Karpas-422 (cell line): ENCODE data around the gene LIPG. TPM values are rescaled to one million over a fixed set of nuclear protein-coding genes. Genes with fewer than 3 reads are reported as not detected.
"Not testable (repeated sequence)": the region's sequence is repeated elsewhere in the genome, so short reads cannot be mapped to it uniquely, and the experiment has no call there.

ENCODE experiments used
- DNase-seq: peaks from one replicate; pipeline ENCODE4 v3.0.0-alpha.2; 2015
- H2AFZ ChIP-seq: fragments of 200-600 bp; sonication (generic); 2 replicates; pipeline ENCODE4 v1.6.1; 2014; ENCODE audit warnings: antibody characterized with exemption, low read length, mixed read lengths
- H3K27ac ChIP-seq: fragments of 200-600 bp; sonication (generic); 2 replicates; pipeline ENCODE4 v1.5.1; 2014; ENCODE audit warnings: mild to moderate bottlenecking, low read length, moderate library complexity
- H3K27me3 ChIP-seq: fragments of 200-600 bp; sonication (generic); 2 replicates; pipeline ENCODE4 v1.6.1; 2014; ENCODE audit warnings: low read length, mixed read lengths
- H3K36me3 ChIP-seq: fragments of 200-600 bp; sonication (generic); 2 replicates; pipeline ENCODE4 v1.6.1; 2014; ENCODE audit warnings: low read length, mixed read lengths; ENCODE audit not compliant: insufficient read depth
- H3K4me1 ChIP-seq: fragments of 200-600 bp; sonication (generic); 2 replicates; pipeline ENCODE4 v1.6.1; 2014; ENCODE audit warnings: mild to moderate bottlenecking, low read length, mixed read lengths
- H3K4me2 ChIP-seq: fragments of 200-600 bp; sonication (generic); 2 replicates; pipeline ENCODE4 v1.6.1; 2014; ENCODE audit warnings: low read length, low read depth, mild to moderate bottlenecking; ENCODE audit not compliant: poor library complexity, severe bottlenecking
- H3K4me3 ChIP-seq: fragments of 200-600 bp; sonication (generic); 2 replicates; pipeline ENCODE4 v1.5.1; 2014; ENCODE audit warnings: mild to moderate bottlenecking, antibody characterized with exemption, low read length, mixed read lengths
- H3K79me2 ChIP-seq: fragments of 200-600 bp; sonication (generic); 2 replicates; pipeline ENCODE4 v1.6.1; 2014; ENCODE audit warnings: mild to moderate bottlenecking, low read length, mixed read lengths
- H3K9ac ChIP-seq: fragments of 200-600 bp; sonication (generic); 2 replicates; pipeline ENCODE4 v1.6.0; 2014; ENCODE audit warnings: low read length
- H3K9me2 ChIP-seq: fragments of 200-600 bp; sonication (generic), shearing (Covaris generic); replicated peaks from 2 replicates; pipeline ENCODE4 v1.6.0; 2014; ENCODE audit warnings: mild to moderate bottlenecking, low read length, moderate library complexity; ENCODE audit not compliant: insufficient read depth
- H3K9me3 ChIP-seq: fragments of 300-700, 200-600 bp; sonication (generic); 2 replicates; pipeline ENCODE4 v1.6.1; 2014; ENCODE audit warnings: low read length, mixed read lengths
- H4K20me1 ChIP-seq: fragments of 200-600 bp; sonication (generic); 2 replicates; pipeline ENCODE4 v1.6.1; 2014; ENCODE audit warnings: mild to moderate bottlenecking, antibody characterized with exemption, low read length, low read depth; ENCODE audit not compliant: insufficient read depth
- total RNA-seq: library from RNA; depleted of rRNA; stranded (reverse); fragments of >200 nt; shearing (Covaris generic); gene quantifications from 2 replicates; pipeline ENCODE4 v1.2.3, GENCODE V29; 2014; ENCODE audit warnings: low replicate concordance; rRNA removed

The LIPG gene
- not detected in 2 replicates for total RNA-seq

DNA sequence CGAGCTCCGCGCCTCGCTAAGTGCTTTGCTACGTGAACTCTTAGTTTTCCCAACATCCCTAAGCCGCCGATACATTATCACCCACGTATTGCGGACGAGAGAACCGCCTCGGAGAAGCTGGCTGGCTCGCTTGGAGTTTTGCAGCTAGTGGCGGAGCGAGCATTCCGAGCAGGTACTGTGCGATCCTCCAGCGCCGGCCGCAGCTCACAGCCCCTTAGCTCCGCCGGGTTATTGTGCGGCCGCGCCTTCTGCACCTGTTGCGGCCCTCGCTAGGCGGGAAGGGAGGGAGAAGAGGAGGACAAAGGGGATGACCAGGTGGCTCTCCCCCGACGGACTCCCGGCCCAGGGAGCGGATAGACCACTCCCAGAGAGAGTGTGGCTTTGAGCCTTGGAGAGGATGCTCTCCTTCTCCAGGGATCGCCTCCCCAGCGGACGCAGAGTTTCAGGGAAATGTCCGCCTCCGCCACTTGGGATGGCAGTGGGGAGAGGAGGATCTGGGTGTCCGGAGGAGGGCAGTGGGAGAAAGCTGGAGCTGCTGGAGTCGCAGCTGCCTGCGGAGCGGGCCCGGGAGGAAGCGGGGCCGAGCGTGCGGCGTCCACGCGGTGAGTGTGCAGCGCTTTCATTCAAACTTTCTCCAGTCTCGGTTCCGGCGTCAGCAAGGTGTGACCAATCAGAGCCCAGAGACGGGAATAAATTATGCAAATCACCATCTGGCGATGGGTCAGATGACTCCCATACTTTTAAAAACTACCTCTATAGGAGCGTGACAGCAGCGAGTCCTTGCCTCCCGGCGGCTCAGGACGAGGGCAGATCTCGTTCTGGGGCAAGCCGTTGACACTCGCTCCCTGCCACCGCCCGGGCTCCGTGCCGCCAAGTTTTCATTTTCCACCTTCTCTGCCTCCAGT, at the start of gene LIPG:
TSS of gene LIPG (plus strand) at position 769 of the 905 bp plus-strand sequence. CDS start 252 bp downstream, outside the sequence.
- H2AFZ ChIP-seq = no peak within 1 kb of the TSS
- H3K79me2 ChIP-seq = no peaks in the 10 kb centered on the region
- no peaks in the 10 kb centered on the region for H3K27me3 ChIP-seq

DNA sequence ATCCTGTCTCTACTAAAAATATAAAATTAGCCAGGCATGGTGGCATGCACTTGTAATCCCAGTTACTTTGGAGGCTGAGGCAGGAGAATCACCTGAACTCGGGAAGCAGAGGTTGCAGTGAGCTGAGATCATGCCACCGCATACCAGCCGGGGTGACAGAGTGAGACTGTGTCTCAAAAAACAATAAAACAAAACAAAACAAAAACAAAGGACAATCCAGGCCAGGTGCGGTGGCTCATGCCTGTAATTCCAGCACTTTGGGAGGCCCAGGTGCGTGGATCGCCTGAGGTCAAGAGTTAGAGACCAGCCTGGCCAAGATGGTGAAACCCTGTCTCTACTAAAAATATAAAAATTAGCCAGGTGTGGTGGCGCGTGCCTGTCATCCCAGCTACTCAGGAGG, 49.0 kb upstream of the LIPG start:
- H3K9me3 ChIP-seq, H3K9ac ChIP-seq, H2AFZ ChIP-seq, H3K27ac ChIP-seq, H3K4me1 ChIP-seq, H3K27me3 ChIP-seq, H3K4me3 ChIP-seq, H3K36me3 ChIP-seq, DNase-seq, H3K4me2 ChIP-seq, H3K79me2 ChIP-seq, H3K9me2 ChIP-seq, H4K20me1 ChIP-seq: not testable (repeated sequence)

More for the DNA sequence above, at the start of gene LIPG:
- Histone ChIP-seq H3K9me2 (no peaks in the 10 kb centered on the region), H3K9me3 (no peaks in the 10 kb centered on the region), H4K20me1 (0 out of 2 replicates have a peak, but pooled peaks cover 4% of the 10 kb centered on the region), H3K27ac (no peak within 1 kb of the TSS), H3K36me3 (no peaks in the 10 kb centered on the region), H3K4me3 (no peak within 1 kb of the TSS), H3K4me2 (no peak within 1 kb of the TSS), H3K4me1 (no peaks in the 10 kb centered on the region), H3K9ac (no peak within 1 kb of the TSS)
- no peak for DNase-seq

DNA sequence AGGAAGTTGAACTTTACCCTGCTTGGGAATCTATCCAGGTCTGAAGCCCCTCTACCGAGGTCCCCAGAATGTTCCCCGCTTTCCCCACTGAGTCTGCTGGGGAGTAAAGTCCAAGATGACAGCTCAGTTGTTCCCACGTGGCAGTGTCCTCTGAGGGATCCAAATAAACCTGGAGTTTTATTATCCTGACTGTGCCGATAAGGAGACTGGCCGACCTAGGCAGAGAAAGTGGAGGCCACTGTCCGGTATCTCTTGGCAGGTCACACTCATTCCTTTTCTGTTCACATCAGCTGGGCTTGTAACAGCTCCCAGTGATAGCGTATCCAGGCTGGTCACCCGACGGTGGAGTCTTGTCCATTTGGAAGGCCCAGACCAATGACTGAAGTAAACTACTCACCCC, 47.3 kb upstream of the LIPG start:
- no peak for DNase-seq
- Histone ChIP-seq H3K4me1 (no peaks in the 10 kb centered on the region), H3K9me3 (no peaks in the 10 kb centered on the region), H3K9me2 (no peaks in the 10 kb centered on the region), H3K4me3 (no peak overlapping the region), H3K4me2 (no peak overlapping the region), H3K27ac (no peak overlapping the region), H2AFZ (no peak overlapping the region), H4K20me1 (no peaks in the 10 kb centered on the region), H3K27me3 (no peaks in the 10 kb centered on the region), H3K9ac (no peak overlapping the region), H3K79me2 (no peaks in the 10 kb centered on the region), H3K36me3 (no peaks in the 10 kb centered on the region)

DNA sequence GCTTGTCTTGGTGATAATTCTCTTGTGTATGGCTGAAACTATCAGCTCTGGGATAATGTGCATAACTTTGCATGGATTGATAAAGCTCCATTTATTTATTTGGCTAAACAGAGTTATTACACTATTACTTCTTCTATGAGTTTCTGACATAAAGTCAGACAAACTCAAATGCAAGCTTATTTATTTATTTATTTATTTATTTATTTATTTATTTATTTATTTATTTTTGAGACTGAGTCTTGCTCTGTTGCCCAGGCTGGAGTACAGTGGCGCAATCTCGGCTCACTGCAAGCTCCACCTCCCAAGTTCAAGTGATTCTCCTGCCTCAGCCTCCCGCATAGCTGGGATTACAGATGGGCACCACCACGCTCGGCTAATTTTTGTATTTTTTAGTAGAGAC, 46.9 kb upstream of the LIPG start:
- H3K27me3 ChIP-seq = not testable (repeated sequence)

DNA sequence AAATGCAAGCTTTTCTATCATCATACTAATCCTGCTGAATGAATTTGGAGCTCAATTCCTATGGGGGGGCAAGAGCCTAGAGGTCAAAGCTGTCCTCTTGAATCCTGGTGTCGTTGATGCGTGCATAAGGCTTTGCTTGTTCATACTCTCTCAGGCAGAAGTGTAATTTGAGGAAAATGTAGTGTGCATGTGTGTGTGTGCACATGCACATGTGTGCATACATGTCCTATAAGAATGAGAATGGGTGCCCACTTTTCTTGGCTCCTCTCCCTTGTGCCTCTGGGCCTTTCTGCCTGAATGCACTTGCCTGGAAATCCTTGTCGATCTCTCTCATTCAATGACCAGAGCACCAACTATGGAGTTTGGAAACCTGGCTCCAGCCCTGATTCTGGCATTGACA, 46.3 kb upstream of the LIPG start:
- no peak for DNase-seq
- no peaks in the 10 kb centered on the region for H3K4me1 ChIP-seq
- no peak overlapping the region for H3K27ac ChIP-seq
- no peaks in the 10 kb centered on the region for H3K36me3 ChIP-seq
- H2AFZ ChIP-seq = no peak overlapping the region
- H3K9ac ChIP-seq = no peak overlapping the region
- no peak overlapping the region for H3K4me2 ChIP-seq
- no peaks in the 10 kb centered on the region for H4K20me1 ChIP-seq
- H3K9me2 ChIP-seq = no peaks in the 10 kb centered on the region
- no peaks in the 10 kb centered on the region for H3K9me3 ChIP-seq
- no peak overlapping the region for H3K4me3 ChIP-seq
- no peaks in the 10 kb centered on the region for H3K79me2 ChIP-seq
- H3K27me3 ChIP-seq = no peaks in the 10 kb centered on the region

More for the DNA sequence above, 46.9 kb upstream of the LIPG start:
- not testable (repeated sequence) for H3K27ac ChIP-seq, DNase-seq, H3K9me3 ChIP-seq, H3K4me1 ChIP-seq, H3K9me2 ChIP-seq, H2AFZ ChIP-seq, H3K9ac ChIP-seq, H3K4me3 ChIP-seq, H4K20me1 ChIP-seq, H3K4me2 ChIP-seq, H3K36me3 ChIP-seq, H3K79me2 ChIP-seq

DNA sequence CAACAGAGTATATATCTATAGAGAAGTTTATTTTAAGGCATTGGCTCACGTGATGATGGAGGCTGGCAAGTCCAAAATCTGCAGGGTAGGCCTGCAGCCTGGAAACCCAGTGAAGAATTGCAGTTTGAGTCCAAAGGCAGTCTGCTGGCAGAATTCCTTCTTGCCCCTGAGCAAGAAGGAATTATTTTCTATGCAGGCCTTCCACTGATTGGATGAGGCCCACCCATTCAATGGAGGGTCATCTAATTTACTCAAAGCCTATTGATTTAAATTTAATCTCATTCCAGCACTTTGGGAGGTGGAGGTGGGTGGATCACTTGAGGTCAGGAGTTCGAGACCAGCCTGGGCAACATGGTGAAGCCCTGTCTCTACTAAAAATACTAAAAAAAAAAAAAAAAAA, 44.4 kb upstream of the LIPG start:
- Histone ChIP-seq H2AFZ (no peak overlapping the region), H3K9me3 (no peaks in the 10 kb centered on the region), H3K9me2 (no peaks in the 10 kb centered on the region), H4K20me1 (no peaks in the 10 kb centered on the region), H3K27ac (no peak overlapping the region), H3K9ac (no peak overlapping the region), H3K27me3 (no peaks in the 10 kb centered on the region), H3K79me2 (no peaks in the 10 kb centered on the region), H3K4me2 (no peak overlapping the region), H3K4me1 (no peaks in the 10 kb centered on the region), H3K36me3 (no peaks in the 10 kb centered on the region), H3K4me3 (no peak overlapping the region)
- no peak for DNase-seq

DNA sequence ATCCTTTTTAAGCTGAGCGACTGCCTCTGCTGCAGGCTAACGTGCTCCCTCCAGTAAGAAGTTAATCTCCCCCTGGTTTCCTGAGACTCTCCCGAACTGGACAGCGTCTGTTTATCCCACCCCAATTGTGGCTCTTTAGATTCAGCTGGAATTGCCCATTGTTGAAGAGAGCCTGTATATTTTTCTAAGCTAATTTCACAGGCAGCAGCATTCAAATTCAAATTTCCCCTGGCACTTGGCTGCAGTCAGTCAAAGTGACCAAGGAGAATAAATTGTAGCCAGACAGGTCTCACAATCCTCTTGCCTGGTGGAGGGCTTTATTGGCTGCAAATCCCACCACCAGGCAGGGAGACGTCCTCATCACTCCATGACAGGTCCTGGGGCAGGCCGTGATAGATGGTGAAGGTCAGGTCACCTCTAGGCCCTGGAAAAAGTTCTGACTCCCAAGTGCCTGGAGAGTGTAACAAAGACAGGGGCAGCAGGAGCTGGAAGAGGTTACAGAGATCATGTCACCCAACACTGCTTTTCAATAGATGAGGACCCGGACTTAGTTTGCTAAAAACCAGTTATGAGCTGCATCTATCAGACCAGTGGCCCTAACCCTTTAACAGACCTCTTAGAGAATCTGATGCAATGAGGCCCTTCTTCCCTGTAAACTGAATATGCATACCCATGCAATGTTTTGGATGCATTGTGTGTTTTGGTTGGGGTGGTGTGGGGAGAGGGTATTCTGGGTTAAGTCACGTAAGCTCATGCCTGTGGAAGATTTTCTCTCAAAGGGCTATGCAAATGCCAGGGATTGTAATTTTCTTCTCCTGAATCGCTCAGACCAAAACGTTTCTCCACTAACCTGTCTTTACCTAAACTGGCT, 42.5 kb upstream of the LIPG start:
- H3K4me1 ChIP-seq = no peaks in the 10 kb centered on the region
- no peak overlapping the region for H3K4me2 ChIP-seq
- H3K9me2 ChIP-seq = no peaks in the 10 kb centered on the region
- H3K4me3 ChIP-seq = no peak overlapping the region
- DNase-seq = no peak
- no peak overlapping the region for H3K9ac ChIP-seq
- no peaks in the 10 kb centered on the region for H3K36me3 ChIP-seq
- no peaks in the 10 kb centered on the region for H3K9me3 ChIP-seq
- H3K27me3 ChIP-seq = no peaks in the 10 kb centered on the region
- H3K27ac ChIP-seq = no peak overlapping the region
- H4K20me1 ChIP-seq = no peaks in the 10 kb centered on the region
- no peaks in the 10 kb centered on the region for H3K79me2 ChIP-seq
- H2AFZ ChIP-seq = no peak overlapping the region

DNA sequence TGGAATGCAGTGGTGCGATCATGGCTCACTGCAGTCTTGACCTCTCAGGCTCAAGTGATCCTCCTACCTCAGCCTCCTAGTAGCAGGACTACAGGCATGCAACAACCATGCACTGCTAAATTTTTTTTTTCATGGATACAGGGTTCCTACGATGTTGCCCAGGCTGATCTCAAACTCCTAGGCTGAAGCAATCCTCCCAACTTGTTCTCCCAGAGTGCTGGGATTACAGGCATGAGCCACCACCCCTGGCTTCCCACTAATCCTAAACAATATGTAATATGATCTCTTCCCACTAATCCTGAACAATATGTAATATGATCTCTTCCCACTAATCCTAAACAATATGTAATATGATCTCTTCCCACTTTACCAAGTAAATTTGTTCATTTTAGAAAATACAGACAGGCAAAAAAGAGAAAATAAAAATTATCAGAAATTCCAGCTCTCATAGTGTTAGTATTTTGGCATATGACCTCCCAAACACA, 41.2 kb upstream of the LIPG start:
- no peak for DNase-seq
- no peak overlapping the region for H3K4me2 ChIP-seq

More for the DNA sequence above, 41.2 kb upstream of the LIPG start:
- Histone ChIP-seq H3K9me3 (no peaks in the 10 kb centered on the region), H3K4me1 (no peaks in the 10 kb centered on the region), H3K9me2 (no peaks in the 10 kb centered on the region), H3K27ac (no peak overlapping the region), H3K9ac (no peak overlapping the region), H3K4me3 (no peak overlapping the region), H3K27me3 (no peaks in the 10 kb centered on the region), H3K36me3 (no peaks in the 10 kb centered on the region), H3K79me2 (no peaks in the 10 kb centered on the region), H2AFZ (no peak overlapping the region), H4K20me1 (no peaks in the 10 kb centered on the region)
